Fibroblast of the conjunctiva (primary cell): Measurements from ENCODE around the gene CSTPP1.
"Not testable (repeated sequence)": the region's sequence is repeated elsewhere in the genome, so short reads cannot be mapped to it uniquely, and the experiment has no call there.

ENCODE experiments used
- DNase-seq: peaks from one replicate; pipeline ENCODE4 v3.0.0-alpha.2; 2010; ENCODE audit warnings: low read depth

Gene CSTPP1

DNA sequence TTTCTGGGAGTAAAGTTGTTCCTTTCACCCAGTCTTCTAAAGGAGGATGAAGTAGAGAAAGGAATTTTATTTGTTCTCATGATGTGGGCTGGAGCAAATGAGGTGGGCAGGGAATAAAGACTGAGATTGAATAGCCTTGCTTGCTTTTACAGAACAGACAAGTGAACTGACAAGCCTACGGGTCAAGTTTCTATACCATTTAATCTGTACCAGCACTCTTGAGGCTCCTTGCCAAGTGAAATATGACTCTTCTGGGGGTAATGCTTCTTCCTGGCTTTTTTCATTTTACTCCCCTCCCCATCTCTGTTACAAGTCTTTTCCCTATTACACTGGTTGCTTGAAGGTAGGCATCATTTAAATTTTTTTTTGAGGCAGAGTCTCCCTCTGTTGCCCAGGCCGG lies 54.8 kb downstream of the CSTPP1 start:
- no peak for DNase-seq

GRCh38 chr11:46992386-46992785 lies 55.8 kb downstream of the CSTPP1 start:
- DNase-seq = not testable (repeated sequence)

- DNase-seq = not testable (repeated sequence)
These were observed 61.2 kb downstream of the CSTPP1 start for GRCh38 chr11:46997796-46998195.

GRCh38 chr11:46999217-46999616 lies 62.7 kb downstream of the CSTPP1 start:
- no peak for DNase-seq

DNA sequence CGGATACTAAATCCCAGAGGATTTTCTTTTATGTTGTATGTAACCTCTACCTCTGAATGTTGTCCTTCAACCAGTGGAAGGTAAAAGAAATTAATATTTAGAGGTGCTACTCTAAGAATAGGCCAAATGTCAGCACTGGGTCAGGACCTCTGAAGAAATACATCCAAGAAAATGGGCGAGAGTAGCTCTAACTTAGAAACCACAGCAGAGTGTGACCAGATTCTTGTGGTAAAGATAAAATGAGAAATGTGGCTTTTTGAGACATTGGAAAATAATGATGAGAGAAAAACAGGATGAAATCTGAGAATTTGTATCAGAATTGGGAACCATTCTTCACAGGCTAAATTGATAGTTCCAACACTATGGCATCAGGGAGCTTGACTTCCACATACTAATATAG lies 63.5 kb downstream of the CSTPP1 start:
- no peak for DNase-seq

DNA sequence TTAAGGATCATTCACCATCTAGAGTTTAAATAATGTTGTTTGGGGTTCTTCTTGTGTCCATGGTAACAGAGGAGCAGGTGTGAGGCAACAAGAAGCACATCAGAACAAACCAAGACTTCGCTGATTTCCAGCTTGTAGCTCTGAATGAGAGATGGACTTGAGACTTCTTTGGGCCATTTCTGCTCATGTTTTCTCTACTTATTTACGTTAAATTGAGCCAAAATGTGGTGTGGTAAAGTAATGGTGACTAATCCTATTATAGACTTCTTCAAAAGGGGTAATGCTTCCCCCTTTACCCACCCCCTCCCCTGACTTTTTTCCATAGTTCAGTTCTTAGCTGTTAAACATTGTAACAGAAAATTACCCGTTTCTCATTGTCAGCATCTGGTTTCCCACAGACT lies 65.2 kb downstream of the CSTPP1 start:
- no peak for DNase-seq

GRCh38 chr11:47002390-47002789 lies 65.8 kb downstream of the CSTPP1 start:
- no peak for DNase-seq

- no peak for DNase-seq
These were observed 66.8 kb downstream of the CSTPP1 start for GRCh38 chr11:47003180-47003877.

DNA sequence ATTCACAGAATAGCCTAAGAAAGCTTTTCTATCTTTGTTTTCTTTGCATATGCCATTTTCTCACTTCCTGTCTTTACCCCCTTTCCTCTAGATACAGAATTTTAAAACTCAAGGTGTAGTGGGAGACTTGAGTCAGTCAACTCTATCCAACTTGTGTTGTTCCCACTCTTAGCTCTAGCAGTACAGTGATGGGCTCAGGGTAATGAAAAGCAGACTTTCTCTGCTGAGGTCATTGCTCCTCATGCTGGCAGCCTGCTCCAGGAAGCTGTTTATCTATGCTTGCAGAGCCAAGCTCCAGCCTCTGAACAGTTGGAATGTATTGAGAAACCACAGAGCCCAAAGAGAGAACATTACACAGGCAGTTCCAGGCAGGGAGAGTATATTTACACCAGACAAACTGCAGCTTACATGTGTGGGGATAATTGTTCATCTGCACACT lies 68.1 kb downstream of the CSTPP1 start:
- peak; percentile 94 for DNase-seq

DNA sequence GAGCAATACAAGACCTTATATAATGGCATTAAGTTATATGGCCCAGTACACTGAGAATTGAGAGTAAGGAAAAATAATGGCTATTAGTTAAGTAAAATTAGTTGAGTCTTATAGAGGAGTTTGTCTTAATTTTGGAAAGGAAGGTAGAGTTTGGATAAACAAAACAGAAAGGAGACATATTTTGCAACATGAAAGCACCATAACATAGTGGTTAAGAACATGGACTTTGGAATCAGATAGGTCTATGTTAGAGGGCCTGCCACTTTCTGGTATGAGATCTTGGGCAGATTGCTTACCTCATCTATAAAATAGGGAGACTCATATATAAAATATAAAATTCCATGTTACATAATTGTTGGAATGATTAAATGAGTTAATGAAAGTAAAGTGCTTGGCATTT lies 68.9 kb downstream of the CSTPP1 start:
- DNase-seq = no peak

GRCh38 chr11:47007579-47007978 lies 71.0 kb downstream of the CSTPP1 start:
- DNase-seq = peak; percentile 24

- no peak for DNase-seq
These were observed 73.6 kb downstream of the CSTPP1 start for GRCh38 chr11:47010179-47010578.

GRCh38 chr11:47014097-47014496 lies 77.5 kb downstream of the CSTPP1 start:
- DNase-seq = no peak

GRCh38 chr11:47018637-47019036 lies 82.1 kb downstream of the CSTPP1 start:
- no peak for DNase-seq

DNA sequence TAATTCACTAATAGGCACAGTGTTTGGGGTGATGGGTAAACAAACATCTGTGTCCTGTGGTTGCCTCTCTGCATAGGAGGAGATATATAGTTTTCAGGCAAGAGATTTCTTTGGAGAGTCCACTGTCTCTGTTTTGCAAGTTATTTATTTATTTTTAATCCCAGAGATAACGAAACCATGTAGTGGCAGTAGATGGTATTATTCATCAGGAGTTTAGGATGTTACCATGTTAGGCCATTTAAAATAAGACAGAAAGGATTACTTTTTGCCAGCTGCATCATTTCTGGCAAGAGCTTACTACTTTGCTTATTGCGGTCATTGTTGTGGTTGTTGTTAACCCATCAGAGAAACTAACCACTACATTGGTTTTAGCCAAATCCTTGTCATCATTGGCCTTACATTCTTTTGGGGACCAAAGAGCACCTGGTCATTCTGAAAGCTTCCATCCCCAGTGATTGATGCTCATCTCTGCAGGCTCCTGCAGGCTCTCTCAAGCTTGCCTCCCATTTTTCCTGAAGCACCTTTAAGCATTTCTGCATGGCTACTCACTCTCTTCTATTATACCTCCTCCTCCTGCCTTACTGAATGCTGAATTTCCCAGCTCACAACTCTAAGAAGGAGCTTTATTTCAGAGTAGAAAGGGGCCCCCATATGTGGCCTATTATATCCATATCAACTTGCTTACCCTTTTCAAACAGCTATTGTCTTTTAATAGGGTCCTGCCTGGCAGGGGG lies 84.4 kb downstream of the CSTPP1 start:
- DNase-seq = no peak

- DNase-seq = no peak
These were observed 84.9 kb downstream of the CSTPP1 start for GRCh38 chr11:47021527-47021818.

GRCh38 chr11:47021965-47022364 lies 85.4 kb downstream of the CSTPP1 start:
- no peak for DNase-seq

DNA sequence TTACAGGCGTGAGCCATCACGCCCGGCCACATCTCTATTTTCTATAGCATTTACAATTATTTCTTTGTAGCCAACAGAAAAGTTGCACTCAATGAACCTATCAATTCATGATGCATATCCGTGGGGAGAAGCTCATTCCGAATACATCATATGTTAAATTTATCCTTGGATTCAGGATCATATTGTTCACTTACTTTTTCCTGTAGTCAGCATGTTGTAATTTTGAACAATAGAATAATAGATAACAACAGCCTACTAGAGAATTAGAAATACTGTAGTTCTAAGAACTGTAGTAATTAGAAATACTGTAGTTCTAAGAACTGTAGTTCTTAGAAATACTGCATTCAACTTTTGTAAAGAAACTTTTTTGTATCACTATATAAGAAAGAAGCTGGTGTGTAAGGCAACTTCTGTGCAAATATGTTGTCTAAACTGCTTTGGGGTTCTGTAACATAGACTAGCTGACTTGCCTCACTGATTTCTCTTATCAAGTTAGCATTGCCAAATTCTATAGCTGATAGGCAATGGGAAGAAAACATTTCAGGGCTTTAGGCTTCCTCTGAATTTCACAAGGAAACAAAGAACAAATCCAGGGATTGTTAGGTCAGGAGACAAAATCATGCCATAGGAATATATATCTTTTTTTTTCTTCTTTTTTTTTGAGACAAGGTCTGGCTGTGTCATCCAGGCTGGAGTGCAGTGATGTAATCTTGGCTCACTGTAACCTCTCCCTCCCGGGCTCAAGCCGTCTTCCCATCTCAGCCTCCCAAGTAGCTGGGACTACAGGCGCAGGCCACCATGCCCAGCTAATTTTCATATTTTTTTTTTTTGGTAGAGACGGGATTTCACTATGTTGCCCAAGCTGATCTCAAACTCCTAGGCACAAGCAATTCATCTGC lies 91.9 kb downstream of the CSTPP1 start:
- DNase-seq = no peak

GRCh38 chr11:47033439-47033838 lies 96.9 kb downstream of the CSTPP1 start:
- DNase-seq = no peak

- DNase-seq = no peak
These were observed 97.5 kb downstream of the CSTPP1 start for GRCh38 chr11:47034091-47034490.

- DNase-seq = no peak
These were observed 98.5 kb downstream of the CSTPP1 start for GRCh38 chr11:47035108-47035507.

- no peak for DNase-seq
These were observed 107.6 kb downstream of the CSTPP1 start for GRCh38 chr11:47044119-47044518.

GRCh38 chr11:47047972-47048371 lies 111.4 kb downstream of the CSTPP1 start:
- DNase-seq = no peak
